Testis (tissue), 3 donors: ENCODE data around the gene MYADML2. TPM values are rescaled to one million over a fixed set of nuclear protein-coding genes. Genes with fewer than 3 reads are reported as not detected.

Source experiments
- DNase-seq: peaks from one replicate; pipeline ENCODE4 v3.0.0-alpha.2; 2019
- H3K27ac ChIP-seq, 2 donors: fragments of 200-600 bp; sonication (generic); one replicate each; pipeline ENCODE4 v1.5.1; 2019
- H3K27me3 ChIP-seq: fragments of 200-600 bp; sonication (generic); one replicate; pipeline ENCODE4 v1.5.1; 2019
- H3K36me3 ChIP-seq: fragments of 200-600 bp; sonication (generic); one replicate; pipeline ENCODE4 v1.5.1; 2017; ENCODE audit warnings: low read depth; ENCODE audit errors: missing control alignments
- H3K4me1 ChIP-seq: fragments of 200-600 bp; sonication (generic); one replicate; pipeline ENCODE4 v1.5.1; 2019
- H3K4me3 ChIP-seq, 2 donors: fragments of 200-600 bp; sonication (generic); one replicate each; pipeline ENCODE4 v1.5.1; 2017 to 2019
- H3K9me3 ChIP-seq: fragments of 200-600 bp; sonication (generic); one replicate; pipeline ENCODE4 v1.5.1; 2017
- POLR2A ChIP-seq: fragments of 450-650 bp; IDR thresholded peaks from one replicate; pipeline ENCODE4 v1.6.1; 2017; ENCODE audit warnings: antibody characterized with exemption, mild to moderate bottlenecking, moderate library complexity
- WGBS, 2 donors: methylation state at CpG; one replicate each; pipeline ENCODE4 v1.1.5; 2018; 5-methylcytosine and 5-hydroxymethylcytosine counted together
- intact Hi-C: fragments of 100-400 bp; cut with DNase I; formaldehyde crosslinking; loops from one replicate; pipeline ENCODE4 v1.15.1; 2023; ENCODE audit warnings: low total_unique reads
- polyA plus RNA-seq: library from polyadenylated mRNA; stranded (reverse); fragments of 350-450 nt; fragmentation: Illumina TruSeq; extraction: RNeasy Lipid Tissue Mini Kit (QIAGEN cat#74804); gene quantifications from one replicate; pipeline ENCODE4 v1.2.3, GENCODE V29; 2014; ENCODE audit warnings: low read depth, low replicate concordance; ENCODE audit not compliant: insufficient read depth
- total RNA-seq, 2 donors: library from RNA; depleted of rRNA; stranded (reverse); fragments of >200 nt; gene quantifications; one replicate each; pipeline ENCODE4 v1.2.3, GENCODE V29; 2016
- TF ChIP-seq, protein P1 (sequence below), 3 experiments: fragments of 450-650 bp in 2 of 3; fragments of 200-600 bp in 1 of 3; sonication (generic) in 1 of 3; IDR thresholded peaks; one replicate each; pipeline ENCODE4 v1.5.1; 2016 to 2019; ENCODE audit warnings: antibody characterized with exemption in 3 of 3, mild to moderate bottlenecking in 2 of 3, moderate library complexity in 1 of 3

Gene MYADML2
- total and polyA plus RNA-seq, 3 donors from 2014 or later = 0.16 to 0.57 (median 0.25) TPM

DNA sequence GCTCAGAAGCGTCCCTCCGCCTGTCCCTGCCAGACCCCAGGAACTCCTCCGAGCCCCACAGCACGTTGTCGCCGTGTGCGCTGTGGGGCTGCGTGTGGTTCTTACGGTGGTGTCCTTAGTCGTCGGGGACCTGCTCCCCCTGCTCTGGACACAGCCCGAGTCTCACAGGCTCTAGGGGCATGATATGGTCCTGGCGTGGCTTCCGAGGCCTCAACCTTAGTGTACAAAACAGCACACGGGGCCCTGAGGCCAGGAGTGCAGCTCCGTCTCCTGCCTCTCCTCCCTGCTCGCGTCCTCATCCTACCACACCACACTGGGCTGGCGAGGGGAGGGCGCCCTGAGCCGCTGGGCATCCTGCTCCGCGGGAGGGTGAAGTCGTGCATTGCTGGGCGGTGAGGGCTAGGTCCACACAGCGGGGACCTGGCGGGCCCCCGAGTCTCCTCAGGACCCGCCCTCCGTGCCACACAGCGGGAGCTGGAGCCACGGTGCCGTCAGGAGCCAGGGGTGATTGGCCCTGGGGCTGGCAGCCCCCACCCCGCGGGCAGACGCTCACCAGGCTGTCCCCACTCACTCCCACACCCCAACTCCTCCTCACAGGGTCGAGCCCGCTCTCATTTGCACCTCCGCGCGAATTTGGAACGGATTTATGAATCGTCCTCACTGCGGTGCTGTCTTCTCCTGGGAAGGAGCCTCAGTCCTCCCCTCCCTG is 18.3 kb downstream of the MYADML2 start:
- no peaks in the 10 kb centered on the region for H3K27me3 ChIP-seq
- H3K27ac ChIP-seq = peak overlapping the region in 1 of 2 donors; percentile 93
- no peak for DNase-seq
- intact Hi-C loops = no loop called here
- H3K36me3 ChIP-seq = no peaks in the 10 kb centered on the region
- no peak for TF ChIP-seq POLR2A
- TF ChIP-seq, protein P1, sequence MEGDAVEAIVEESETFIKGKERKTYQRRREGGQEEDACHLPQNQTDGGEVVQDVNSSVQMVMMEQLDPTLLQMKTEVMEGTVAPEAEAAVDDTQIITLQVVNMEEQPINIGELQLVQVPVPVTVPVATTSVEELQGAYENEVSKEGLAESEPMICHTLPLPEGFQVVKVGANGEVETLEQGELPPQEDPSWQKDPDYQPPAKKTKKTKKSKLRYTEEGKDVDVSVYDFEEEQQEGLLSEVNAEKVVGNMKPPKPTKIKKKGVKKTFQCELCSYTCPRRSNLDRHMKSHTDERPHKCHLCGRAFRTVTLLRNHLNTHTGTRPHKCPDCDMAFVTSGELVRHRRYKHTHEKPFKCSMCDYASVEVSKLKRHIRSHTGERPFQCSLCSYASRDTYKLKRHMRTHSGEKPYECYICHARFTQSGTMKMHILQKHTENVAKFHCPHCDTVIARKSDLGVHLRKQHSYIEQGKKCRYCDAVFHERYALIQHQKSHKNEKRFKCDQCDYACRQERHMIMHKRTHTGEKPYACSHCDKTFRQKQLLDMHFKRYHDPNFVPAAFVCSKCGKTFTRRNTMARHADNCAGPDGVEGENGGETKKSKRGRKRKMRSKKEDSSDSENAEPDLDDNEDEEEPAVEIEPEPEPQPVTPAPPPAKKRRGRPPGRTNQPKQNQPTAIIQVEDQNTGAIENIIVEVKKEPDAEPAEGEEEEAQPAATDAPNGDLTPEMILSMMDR (IDR thresholded peaks at IDR 0.05) = no peak
- H3K4me3 ChIP-seq = peak overlapping the region; percentile 55 to 93
- peaks cover 30% of the 10 kb centered on the region for H3K4me1 ChIP-seq
- no peaks in the 10 kb centered on the region for H3K9me3 ChIP-seq
- WGBS, 2 donors = 27 to 51% methylated on average over 5 to 44 of the region's 44 CpGs

DNA sequence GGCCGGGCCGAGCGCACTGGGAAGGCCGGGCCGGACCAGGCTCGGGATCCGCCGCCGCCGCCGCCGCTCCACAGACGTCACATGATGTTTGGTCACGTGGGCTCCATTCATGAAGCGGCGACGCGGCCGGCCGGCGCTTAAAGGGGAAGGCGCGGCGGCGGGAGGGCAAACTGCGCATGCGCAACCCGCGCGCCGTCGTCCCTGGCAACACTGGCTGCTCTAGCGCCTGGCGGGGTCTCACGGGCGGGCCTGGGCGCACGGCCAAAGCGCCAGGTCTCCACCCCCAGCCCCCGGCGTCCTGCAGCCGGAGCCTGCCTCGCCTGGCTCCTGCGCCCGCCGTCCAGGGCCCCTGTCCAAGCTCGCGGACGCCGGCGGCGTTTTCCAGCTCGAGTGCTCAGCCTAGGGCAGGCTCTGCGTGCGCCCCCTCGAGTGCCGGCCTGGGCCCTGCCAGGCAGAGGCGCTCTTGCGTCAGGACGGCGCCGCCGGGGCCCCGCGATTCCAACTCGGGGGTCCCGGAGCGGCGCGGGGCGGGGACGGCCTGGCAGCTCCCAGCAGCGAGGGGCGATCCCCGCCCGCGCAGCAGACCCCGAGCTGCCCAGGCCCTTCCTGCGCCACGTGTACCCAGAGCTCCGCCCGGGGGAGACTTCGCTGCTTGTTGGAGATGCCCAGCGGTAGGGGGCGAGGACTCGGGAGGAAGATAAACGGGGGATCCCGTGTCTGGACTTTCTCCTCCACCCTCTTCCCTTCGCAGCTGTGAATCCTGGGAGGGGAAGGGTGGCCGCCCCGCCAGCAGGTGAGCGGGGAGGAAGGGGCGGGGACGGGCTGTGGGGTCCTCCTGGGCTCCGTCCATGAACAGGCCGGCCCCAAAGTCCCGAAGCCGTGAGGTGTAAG is 19.1 kb downstream of the MYADML2 start, which contains the start of gene MAFG:
Gene MAFG (minus strand): TSS at position 83 of the 891 bp plus-strand sequence. CDS start 4,550 bp downstream, outside the sequence.
- intact Hi-C loops = no loop called here
- no peaks in the 10 kb centered on the region for H3K27me3 ChIP-seq
- TF ChIP-seq, protein P1 (IDR thresholded peaks at IDR 0.05) = peak in 1 of 3 experiments; percentile 5
- no peak for TF ChIP-seq POLR2A

DNA sequence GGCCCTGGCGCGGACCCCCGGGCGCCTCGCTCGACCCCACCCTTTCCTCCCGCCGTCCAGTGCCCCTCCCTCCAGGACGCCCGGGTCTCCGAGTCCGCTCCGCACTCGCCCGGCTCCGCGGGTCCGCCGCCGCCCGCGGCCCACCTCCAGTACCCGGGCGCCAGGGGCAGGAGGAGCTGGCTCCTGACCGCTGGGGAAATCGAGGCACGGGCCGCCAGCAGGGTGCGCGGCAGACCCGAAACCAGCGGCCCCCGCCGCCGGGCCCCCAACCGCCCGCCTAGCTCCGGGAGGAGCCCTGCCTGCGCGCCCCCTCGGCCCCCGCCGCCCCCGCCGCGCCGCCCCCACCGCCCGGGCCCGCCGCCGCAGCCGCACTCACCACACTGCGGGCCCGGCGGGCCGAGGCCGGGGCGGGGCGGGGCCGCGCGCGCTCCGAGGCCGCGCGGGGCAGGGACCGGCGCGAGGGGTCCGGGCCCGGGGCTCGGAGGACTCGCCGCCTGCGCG is 19.8 kb downstream of the MYADML2 start:
- intact Hi-C loops = no loop called here
- TF ChIP-seq, protein P1 (IDR thresholded peaks at IDR 0.05) = no peak
- no peak for TF ChIP-seq POLR2A
- Histone ChIP-seq H3K4me3 (peak overlapping the region; percentile 87 to 93), H3K27me3 (no peaks in the 10 kb centered on the region), H3K9me3 (no peaks in the 10 kb centered on the region), H3K4me1 (peaks cover 41% of the 10 kb centered on the region), H3K36me3 (no peaks in the 10 kb centered on the region), H3K27ac (peak overlapping the region; percentile 85 to 93)
- DNase-seq = no peak
- WGBS, 2 donors = 0% methylated on average over 11 of the region's 78 CpGs; no CpG with 5 or more reads in 1 of the 2 donors

More for the DNA sequence above, 19.1 kb downstream of the MYADML2 start, which contains the start of gene MAFG:
- H3K36me3 ChIP-seq = no peaks in the 10 kb centered on the region
- peak within 1 kb of the TSS; percentile 87 to 93 for H3K4me3 ChIP-seq
- DNase-seq = peak; percentile 95
- H3K27ac ChIP-seq = peak within 1 kb of the TSS; percentile 85 to 93
- 1 to 8% methylated on average over 7 to 62 of the region's 98 CpGs for WGBS, 2 donors
- H3K9me3 ChIP-seq = no peaks in the 10 kb centered on the region
- peaks cover 38% of the 10 kb centered on the region for H3K4me1 ChIP-seq

DNA sequence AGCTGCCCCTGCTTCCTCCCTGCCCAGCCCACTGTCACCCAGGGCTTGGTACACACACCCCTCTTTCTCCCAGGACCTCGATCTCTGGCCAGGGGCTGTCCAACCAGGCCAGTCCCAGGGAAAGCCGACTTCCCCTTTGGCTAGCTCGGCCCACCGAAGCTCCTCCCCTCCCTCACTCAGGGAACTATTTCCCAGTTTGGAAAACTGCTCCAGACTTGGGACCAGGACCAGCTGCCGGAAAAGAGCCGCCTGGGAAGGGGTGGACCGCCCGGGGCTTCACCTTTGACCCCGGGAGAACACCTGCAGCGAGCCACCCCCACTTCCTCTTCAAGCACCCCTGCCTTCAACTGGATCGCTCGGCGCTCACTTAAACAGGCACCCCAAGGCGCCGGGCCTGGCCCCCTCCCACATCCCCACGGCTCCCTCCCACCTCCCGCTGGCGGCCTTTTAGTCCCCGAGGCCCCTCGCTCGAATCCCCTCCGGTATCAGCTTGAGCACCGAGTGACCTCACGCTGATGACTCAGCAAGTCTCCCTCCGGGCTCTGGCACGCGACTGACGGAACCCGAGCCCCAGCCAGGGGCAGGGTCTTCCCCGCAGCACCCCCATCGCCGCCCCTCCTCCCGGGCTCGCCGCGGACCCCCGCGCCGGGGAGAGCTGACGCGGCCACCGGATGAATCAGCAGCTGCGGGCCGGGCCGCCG is 20.4 kb downstream of the MYADML2 start:
- intact Hi-C loops = no loop called here

More for the DNA sequence above, 20.4 kb downstream of the MYADML2 start:
- DNase-seq = peak; percentile 79
- Histone ChIP-seq H3K9me3 (no peaks in the 10 kb centered on the region), H3K4me1 (peaks cover 41% of the 10 kb centered on the region), H3K27ac (peak overlapping the region; percentile 85 to 93), H3K27me3 (no peaks in the 10 kb centered on the region), H3K4me3 (peak overlapping the region; percentile 87 to 93), H3K36me3 (no peaks in the 10 kb centered on the region)
- no peak for TF ChIP-seq POLR2A
- TF ChIP-seq, protein P1 (IDR thresholded peaks at IDR 0.05) = no peak
- WGBS, 2 donors = 0 to 1% methylated on average over 14 to 33 of the region's 46 CpGs
